HG03175 (cell line): Measurements from ENCODE around the gene MRPL12.
"Not testable (repeated sequence)": the region's sequence is repeated elsewhere in the genome, so short reads cannot be mapped to it uniquely, and the experiment has no call there.

Experiments
- ATAC-seq: cut with Tn5 transposase; IDR thresholded peaks from one replicate; pipeline ENCODE4 v1.9.1; 2021; ENCODE audit warnings: mild to moderate bottlenecking, moderate library complexity; ENCODE audit not compliant: unreplicated experiment

Gene MRPL12

DNA sequence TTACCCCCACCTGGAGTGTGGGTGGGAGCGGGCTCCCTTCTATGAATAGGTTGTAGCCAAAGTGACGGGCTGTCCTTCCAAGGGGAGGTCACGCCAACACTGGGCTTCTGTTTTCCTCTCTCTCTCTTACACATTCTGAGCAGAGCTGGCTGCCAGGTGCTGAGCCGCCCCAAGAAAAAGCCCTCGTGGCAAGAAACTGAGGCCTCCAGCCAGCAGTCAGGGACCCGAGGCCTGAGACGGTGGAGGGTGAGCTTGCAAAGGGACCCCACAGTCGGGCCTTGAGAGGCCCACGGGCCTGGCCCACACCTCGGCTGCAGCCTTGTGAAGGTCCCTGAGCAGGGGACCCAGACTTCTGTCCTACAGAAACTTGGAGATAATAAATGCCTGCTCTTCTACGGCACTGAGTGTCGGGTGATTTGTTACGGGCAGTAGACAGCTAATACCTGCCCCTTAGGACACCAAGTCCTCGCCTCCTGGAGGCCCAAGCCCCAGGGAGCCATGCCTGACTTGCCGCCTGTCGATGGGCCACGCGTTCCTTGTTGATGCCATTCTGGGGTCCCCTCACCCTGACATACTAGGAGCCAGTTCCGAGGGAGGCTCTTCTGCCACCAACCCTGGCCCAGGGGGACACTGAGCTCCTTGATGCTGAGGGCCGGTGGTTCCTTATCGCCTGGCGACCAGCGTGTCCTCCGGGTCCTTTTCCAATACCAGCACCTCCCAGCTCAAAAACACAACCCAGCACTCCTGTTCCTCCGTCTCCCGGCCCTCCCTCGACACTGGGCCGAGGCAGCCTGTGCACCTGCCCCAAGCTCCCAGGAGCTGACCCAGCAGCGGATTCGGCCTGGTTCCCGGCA is 35.0 kb downstream of the MRPL12 start:
- ATAC-seq = no peak

DNA sequence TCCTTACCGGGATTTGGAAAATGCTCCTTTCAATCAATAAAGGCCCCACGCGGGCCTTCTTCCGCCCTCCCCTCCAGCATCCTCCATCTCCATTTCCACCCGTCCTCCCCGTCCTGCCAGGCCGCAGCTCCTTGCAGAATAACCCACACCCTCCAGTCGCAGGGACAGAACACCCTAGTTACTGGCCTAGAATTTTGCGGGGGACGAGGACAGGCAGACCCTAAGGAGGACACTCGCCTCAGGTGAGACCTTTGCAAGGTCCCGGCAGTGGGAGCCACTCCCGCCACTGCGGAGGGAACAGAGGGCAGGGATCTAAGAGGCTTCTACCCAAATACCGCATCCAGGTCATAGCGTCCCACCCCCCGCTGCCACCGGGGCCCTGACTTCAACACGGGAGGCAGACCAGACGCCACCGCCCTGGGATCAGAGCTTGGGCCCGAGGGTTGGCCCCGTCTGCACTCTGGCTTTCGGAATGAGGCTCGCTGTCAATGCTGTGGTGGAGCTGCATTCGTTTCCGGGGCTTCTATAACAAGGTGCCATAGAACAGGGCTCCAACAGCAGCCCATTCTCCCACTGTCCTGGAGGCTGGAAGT is 35.7 kb downstream of the MRPL12 start:
- no peak for ATAC-seq

DNA sequence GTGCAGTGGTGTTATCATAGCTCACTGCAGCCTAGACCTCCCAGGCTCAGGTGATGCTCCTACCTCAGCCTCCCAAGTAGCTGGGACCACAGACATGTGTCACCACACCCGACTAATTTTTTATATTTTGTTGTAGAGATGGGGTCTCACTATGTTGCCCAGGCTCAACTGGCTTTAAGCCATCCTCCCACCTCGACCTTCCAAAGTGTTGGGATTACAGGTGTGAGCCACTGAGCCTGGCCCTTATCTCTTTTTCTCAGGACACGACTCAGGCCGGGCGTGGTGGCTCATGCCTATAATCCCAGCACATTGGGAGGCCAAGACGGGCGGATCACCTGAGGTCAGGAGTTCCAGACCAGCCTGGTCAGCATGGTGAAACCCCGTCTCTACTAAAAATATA is 36.4 kb downstream of the MRPL12 start:
- not testable (repeated sequence) for ATAC-seq

DNA sequence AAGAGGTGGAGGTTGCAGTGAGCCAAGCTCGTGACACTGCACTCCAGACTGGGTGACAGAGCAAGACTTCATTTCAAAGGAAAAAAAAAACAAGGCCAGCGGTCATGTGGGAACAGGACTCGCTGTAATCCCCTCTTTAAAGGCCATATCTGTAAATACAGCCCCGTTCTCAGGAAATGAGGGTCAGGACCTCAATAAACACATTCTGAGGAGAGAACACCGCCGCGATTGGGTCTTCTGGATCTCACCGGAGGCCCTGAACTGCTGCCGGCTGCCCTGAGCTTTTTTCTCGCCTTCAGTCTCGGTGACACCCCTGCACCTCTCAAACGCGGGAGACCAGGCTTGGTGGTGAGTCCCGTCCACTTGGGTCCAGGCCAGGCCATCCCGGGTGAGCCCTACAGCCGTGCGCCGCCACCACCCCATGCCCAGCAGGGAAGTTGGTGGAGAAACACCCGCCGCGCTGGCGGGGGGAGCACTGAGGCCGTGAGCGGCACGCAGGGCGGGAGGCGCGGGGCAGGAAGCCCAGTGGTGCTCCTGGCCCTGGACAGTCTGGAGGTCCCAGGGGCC is 37.3 kb downstream of the MRPL12 start:
- ATAC-seq = no peak

DNA sequence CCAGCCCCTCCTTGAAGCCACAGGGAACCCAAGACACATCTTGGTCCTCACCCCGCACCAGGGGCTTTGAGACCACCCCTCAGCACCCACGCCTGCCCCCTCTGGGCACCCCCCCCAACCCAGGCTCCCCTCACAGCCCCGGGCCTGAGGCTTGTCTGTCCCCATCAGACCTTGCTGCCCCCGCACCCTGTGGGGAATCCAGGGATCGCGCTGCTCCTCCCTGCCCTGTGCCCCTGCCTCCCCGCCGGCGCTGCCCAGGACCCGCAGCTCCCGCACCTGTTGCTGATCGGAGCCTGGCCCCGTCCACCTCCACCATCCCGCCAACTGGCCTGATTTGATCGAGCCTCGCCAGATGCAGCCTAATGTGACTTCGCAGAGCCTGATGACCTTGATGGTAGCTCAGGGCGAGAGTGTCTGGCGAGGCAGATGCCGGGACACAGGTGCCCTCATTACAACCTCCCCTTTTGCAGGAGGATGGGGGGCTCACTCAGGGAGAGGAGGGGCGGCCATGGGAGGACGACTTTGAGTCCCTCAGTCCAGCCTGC is 38.0 kb downstream of the MRPL12 start:
- no peak for ATAC-seq

DNA sequence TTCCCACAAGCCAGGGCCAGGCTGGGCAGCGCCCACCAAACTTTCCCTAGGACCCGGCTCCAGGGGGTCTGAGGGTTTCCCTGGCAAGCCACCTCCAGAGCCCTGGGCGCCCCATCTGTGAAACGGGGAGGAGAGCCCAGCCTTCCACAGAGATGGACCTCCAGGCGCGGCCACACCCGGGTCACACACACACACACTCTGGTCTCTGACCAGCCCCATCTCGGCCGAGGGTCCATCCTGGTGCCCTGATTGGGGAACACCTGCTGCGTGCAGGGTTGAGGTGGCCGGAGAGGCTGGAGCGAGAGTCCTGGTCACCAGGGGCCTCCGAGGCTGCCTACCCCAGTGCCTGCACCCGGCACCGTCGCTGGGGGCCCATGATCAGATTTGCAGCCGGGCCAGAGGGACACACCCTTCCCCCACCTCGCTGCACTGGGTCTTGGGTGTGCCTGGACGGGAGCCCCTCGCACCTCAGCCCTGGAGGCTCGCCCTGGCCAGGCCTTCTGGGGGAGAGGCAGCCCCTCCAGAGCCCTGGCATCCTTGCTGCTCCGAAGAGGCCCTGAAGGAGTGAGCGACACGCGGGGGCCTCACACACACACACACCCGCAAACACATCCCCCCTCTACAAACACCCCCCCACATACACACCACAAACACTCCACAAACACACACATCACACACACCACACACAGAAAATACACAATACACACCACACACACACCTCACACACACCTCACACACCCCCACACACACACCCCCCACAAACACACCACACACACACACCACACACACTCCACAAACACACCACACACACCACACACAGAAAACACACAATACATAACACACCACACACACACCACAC is 38.7 kb downstream of the MRPL12 start:
- ATAC-seq = no peak
